ENCODE measurements around the gene TMUB1.

DNA sequence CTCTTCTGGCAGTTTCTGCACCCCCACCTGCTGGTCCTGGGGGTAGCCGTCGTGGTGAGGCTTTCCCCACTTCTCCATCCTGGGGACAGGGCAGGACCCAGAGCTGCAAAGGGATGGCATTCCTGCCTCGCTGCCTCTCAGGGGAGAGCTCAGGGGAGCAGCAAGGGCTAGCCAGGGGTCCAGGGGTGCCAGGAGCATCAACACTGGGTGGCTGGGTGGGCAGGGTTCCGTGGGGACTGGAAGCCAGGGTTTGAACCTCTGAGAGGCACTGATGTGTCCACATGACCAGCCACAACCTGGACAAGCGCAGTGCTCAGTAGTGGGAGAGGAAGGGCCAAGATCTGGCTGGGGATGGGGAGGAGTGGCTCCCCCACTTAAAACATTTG, 49.4 kb downstream of the TMUB1 start:
- TF ChIP-seq, protein P1, sequence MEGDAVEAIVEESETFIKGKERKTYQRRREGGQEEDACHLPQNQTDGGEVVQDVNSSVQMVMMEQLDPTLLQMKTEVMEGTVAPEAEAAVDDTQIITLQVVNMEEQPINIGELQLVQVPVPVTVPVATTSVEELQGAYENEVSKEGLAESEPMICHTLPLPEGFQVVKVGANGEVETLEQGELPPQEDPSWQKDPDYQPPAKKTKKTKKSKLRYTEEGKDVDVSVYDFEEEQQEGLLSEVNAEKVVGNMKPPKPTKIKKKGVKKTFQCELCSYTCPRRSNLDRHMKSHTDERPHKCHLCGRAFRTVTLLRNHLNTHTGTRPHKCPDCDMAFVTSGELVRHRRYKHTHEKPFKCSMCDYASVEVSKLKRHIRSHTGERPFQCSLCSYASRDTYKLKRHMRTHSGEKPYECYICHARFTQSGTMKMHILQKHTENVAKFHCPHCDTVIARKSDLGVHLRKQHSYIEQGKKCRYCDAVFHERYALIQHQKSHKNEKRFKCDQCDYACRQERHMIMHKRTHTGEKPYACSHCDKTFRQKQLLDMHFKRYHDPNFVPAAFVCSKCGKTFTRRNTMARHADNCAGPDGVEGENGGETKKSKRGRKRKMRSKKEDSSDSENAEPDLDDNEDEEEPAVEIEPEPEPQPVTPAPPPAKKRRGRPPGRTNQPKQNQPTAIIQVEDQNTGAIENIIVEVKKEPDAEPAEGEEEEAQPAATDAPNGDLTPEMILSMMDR (IDR thresholded peaks at IDR 0.05; ENCODE audit: low read depth, low read length), result no peak
- no peak for TF ChIP-seq EZH2phosphoT487 (IDR thresholded peaks at IDR 0.05; ENCODE audit: low read depth)

All from OCI-LY3 (cell line).